HEK293 (cell line): ENCODE measurements around the gene PHF3.

ENCODE experiments used
- ZNF140 ChIP-seq: fragments of 450-650 bp; formaldehyde crosslinking; IDR thresholded peaks from 2 replicates; pipeline ENCODE4 v1.5.1; 2016; ENCODE audit warnings: missing biosample characterization, missing genetic modification characterization
- TF ChIP-seq, protein P1 (sequence below): fragments of 450-650 bp; formaldehyde crosslinking; IDR thresholded peaks from 2 replicates; pipeline ENCODE4 v1.5.1; 2016; ENCODE audit warnings: missing biosample characterization, missing genetic modification characterization
- TF ChIP-seq, protein P2 (sequence below): fragments of 450-650 bp; formaldehyde crosslinking; IDR thresholded peaks from 2 replicates; pipeline ENCODE4 v1.5.1; 2016; ENCODE audit warnings: missing biosample characterization, missing genetic modification characterization

DNA sequence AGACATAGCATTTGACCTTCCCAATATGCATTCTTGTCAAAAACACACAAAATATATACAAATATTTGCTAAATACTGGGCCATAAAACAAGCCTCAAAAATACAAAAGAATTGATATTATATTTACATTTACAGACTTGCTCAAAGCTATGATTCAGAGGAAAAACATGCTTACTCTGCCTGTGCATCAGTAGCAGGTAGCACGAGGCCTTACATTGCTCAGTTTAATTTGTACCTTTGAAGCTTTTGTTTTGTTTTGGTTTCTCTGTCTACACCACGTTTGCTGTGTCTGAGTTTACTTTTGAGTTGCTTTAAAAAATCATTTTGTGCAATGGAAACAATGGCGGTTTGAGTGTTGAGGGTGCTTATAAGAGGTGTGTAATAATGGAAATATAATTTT is 99.3 kb downstream of the PHF3 start:
- TF ChIP-seq ZNF140 (tag by site-specific recombination): no peak
- TF ChIP-seq, protein P1, sequence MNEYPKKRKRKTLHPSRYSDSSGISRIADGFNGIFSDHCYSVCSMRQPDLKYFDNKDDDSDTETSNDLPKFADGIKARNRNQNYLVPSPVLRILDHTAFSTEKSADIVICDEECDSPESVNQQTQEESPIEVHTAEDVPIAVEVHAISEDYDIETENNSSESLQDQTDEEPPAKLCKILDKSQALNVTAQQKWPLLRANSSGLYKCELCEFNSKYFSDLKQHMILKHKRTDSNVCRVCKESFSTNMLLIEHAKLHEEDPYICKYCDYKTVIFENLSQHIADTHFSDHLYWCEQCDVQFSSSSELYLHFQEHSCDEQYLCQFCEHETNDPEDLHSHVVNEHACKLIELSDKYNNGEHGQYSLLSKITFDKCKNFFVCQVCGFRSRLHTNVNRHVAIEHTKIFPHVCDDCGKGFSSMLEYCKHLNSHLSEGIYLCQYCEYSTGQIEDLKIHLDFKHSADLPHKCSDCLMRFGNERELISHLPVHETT: no peak
- TF ChIP-seq, protein P2, sequence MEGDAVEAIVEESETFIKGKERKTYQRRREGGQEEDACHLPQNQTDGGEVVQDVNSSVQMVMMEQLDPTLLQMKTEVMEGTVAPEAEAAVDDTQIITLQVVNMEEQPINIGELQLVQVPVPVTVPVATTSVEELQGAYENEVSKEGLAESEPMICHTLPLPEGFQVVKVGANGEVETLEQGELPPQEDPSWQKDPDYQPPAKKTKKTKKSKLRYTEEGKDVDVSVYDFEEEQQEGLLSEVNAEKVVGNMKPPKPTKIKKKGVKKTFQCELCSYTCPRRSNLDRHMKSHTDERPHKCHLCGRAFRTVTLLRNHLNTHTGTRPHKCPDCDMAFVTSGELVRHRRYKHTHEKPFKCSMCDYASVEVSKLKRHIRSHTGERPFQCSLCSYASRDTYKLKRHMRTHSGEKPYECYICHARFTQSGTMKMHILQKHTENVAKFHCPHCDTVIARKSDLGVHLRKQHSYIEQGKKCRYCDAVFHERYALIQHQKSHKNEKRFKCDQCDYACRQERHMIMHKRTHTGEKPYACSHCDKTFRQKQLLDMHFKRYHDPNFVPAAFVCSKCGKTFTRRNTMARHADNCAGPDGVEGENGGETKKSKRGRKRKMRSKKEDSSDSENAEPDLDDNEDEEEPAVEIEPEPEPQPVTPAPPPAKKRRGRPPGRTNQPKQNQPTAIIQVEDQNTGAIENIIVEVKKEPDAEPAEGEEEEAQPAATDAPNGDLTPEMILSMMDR: no peak
